Forelimb muscle (tissue), 1 donor: ENCODE results near the gene FSTL4. TPM values are rescaled to one million over a fixed set of nuclear protein-coding genes. Genes with fewer than 3 reads are reported as not detected.

ENCODE experiments used
- DNase-seq: peaks from one replicate; pipeline ENCODE4 v3.0.0-alpha.2; 2013; ENCODE audit warnings: low read depth
- polyA plus RNA-seq: library from polyadenylated mRNA; unstranded; fragments of 120-200 nt; gene quantifications from one replicate; pipeline ENCODE4 v1.2.1, GENCODE V29; 2013; ENCODE audit not compliant: insufficient read length

Gene FSTL4
- polyA plus RNA-seq, 1 donor: 3.6 TPM

DNA sequence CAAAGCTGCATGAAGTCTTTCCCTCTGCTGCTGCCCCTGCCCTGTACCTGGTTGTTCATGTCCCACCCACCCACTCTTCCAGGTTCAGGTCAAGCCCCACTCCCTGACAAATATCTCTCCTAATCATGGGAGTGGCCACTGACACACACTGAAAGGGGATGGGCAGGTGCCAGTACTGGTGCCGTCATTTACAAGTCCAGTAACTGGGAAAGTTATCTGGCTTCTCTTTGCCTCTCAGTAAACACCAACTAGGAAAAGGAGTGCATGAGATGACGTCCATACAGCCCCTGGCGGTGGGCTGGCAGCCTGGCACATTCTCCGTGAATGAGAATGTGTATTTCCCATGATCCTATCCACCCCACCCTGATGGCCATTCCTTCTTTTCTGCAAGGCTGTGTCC lies 225.2 kb downstream of the FSTL4 start:
- DNase-seq: no peak

DNA sequence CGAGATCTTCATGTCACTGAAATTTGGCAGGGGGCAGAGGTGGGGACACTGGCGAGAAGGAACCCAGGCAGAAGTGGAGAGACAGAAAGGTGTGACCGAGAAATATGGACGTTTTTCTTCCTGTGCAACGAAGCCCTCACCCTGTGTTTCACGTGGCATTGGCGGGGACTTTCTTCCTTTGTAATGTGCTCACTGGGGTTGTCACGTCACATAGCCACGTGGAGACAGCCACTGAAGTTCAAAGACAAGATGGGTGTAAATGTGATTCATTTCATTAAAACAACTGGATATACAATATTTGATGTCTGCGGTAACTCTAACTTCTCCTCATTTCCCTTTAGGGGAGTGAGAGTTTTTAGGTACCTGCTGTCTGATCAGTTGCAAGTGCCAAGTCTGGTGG lies 225.7 kb downstream of the FSTL4 start:
- DNase-seq: no peak

DNA sequence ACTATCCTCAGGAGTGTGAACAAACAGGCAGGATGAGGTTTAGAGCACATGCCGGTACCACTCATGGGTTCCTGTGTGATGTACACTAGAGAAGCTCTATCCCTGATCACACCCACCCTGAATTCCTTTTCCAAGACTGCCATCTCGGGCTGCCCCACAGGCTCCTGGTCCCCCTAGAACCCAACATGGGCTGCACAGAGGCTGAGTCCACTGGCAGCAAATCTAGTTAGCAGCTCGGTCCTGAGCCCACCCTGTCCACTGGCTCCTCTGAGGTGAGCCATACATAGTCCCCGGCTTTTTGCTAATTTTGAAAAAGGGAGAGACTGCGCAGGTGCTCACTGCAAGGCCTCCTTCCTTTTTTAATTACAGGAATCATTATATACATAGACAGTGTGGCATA lies 227.0 kb downstream of the FSTL4 start:
- no peak for DNase-seq

DNA sequence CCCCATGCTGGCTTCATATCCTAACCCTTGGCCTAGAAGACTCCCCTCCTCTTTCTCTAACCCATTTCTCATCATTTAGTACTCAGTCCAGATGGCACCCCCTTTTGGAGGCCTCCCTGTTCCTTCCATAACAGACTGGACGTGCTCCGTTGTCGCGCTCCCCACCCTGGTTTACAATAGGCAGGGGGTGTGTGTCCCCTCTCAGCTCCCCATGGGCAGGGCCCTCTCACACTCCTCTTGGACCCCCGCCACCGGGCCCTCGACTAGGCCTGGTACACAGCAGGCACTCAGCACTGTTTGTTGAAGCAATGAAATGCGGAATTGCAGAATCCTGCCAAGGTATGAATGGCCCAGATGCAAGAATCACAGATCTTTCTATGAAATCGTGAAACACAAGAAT lies 227.4 kb downstream of the FSTL4 start:
- no peak for DNase-seq

DNA sequence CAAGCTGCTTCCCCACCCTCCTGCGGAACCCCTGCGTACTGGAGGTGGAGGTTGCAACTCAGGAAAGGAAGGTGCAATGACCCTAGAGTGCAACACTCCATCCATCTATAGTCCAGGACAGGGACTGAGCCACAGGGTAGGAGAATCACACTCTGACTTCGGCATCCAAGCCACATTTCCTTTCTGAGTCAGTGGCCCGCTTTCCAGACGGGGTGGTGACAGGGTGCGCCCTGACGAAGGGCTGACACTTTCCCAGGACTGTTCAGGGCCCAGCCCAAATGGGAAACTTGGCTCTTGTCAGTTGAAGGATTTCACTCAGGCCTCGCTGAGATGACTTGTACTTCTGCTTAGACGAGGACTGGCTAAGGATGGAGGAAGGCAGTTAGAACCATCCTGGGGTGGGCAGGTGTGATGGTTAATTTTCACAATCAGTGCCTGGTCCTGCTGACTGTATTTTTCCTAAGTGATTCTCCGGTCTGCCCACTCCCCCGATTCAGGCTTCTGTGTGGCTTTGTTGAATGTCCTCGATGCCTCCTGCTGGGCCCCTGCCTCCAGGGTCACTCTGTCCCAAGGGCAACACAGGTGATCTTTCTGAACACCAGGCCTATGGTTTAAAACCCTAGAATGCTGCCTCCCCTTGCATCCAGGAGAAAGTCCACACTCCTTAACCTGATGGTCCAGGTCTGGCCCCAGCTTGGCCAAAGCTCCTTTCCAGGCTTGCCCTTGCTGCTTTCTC lies 228.1 kb downstream of the FSTL4 start:
- DNase-seq: no peak

DNA sequence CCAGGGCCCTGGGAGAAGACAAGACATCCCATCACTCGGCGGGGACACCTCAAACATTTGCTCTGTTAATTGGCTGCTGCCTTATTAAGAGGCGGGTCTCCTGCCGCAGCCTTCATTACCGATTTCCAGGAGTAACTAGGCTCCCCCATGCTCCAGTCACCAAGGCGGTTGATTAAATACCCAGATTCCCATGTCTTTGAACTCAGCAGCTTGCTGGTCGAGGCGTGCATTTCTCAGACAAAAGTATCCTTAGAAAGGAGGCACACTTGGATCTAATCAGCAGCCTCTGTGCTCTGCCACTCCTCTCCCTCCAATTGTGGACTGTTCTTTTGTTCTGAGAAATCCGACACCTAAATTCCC lies 228.8 kb downstream of the FSTL4 start:
- no peak for DNase-seq

DNA sequence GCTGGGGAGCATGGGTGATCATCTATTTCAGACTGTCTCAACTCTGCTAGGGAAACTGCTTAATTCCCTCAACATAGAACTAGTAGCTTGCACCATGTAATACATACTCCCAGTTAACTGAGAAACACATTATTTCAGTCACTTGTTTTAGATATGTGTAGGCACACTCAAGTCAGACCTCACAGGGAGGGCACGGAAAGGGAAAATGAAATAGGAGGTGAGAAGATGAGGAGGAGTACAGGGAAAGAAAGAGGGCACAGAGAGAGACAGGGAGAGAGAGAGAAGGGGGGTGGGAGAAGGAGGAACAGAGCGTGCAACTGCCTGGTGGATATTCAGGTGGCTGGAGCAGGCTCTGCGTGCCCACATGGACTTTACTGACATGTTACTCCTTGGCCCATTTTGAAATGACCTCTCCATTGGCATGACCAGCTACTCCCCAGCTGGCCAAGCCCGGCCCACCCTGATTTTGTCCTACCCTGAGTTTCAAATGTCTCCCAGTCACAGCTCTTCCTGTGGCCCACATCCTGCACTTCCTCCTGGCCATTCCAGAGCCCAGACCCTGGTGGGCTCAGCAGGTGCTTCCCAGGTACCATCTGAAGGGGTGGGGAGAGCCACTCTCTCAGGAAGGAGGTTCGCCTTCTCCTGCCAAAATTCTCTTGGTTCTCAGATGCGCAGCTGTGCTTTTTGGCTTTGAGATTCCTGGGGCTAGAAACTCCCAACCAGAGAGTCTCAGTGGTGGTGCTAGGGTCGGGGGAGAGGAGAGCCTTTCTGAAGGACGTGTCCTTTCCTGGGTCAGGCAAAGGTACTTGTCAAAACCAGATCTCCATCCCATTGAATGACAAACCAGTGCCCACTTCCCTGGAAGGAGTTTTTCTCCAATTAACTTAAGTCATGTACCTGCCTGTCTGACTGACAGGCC lies 229.4 kb downstream of the FSTL4 start:
- DNase-seq: no peak

DNA sequence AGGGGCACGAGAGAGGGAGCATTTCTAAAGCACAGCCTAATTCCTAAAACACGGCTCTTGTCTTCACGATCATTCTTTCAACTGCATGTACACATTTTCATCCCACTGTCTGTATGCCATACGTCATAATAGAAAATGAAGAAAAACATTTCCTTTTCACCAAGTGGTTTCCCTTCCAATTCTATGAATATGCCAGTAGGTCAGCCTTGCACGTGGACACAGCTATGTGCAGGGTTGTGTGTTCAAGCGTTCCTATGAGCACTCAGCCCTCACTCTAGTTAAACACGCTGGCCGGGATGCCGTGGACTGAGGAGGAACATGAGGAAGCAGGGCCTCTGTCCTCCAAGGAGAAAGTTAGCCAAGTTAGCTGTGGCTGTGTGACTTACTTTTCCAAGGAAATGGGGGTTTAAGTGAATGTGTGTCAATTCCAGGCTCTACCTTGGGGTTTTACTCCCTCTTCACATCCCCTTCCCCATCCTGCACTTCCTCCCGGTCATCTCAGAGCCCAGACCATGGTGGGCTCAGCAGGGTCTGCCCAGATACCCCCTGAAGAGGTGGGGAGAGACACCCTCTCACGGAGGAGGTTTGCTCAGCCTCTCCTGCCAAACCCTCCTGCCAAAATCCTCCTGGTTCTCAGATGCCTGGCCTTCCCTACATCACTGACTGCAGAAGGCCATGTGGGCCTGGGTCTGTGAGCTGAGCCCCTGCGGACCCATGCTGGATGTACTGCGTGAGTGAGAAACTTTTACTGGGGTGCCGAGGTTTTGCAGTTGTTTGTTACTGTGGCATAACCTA lies 230.6 kb downstream of the FSTL4 start:
- no peak for DNase-seq

DNA sequence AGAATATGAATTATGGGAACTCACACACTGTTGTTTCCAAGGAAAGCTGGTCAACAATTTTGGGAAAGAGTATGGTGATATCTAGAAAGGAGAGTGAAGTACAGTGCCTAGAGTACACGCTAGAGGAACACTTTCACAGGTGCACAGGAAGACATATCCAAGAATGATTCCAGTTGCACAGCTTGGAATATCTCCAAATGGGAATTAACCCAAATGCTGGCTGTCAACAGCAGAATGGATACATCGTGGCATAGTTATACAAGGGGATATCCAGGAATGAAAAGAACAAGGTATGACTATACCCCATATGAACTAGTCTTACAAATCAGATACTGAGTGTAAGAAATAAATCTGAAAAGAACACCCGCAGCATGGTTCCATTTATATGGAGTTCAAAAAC lies 231.3 kb downstream of the FSTL4 start:
- no peak for DNase-seq

DNA sequence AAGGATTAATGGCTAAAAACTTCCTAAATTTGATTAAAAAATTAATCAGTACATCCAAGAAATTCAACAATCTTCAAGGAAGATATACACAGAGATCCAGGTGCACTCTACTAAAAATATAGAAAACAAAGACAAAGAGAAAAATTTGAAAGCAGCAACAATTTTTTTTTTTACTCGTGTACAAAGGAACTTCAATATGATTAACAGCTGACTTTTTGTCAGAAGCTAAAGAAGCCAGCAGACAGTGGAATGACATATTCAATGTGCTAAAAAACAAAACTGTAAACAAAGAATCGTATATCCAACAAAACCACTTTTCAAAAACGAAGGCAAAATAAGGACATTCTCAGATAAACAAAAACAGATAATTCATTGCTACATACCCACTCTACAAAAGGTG lies 234.6 kb downstream of the FSTL4 start:
- DNase-seq: no peak

DNA sequence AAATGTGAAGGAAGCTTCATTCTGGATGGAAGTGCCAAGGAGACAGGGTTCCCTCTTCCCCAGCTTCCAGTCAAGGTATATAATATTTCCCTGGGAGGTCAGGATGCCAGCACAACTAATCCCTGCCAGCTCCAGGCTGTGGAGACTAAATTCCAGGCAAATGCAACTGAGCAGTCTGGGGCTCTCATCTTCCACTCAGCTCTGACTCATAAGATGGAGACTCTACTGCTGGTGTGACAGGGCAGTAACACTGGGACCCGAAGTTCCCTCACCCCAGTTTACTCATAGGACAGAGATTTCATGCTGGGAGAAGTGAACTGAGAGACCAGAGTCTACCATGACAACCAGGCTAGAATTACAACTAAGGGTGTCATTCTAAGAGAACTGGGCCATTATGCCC lies 235.4 kb downstream of the FSTL4 start:
- no peak for DNase-seq

DNA sequence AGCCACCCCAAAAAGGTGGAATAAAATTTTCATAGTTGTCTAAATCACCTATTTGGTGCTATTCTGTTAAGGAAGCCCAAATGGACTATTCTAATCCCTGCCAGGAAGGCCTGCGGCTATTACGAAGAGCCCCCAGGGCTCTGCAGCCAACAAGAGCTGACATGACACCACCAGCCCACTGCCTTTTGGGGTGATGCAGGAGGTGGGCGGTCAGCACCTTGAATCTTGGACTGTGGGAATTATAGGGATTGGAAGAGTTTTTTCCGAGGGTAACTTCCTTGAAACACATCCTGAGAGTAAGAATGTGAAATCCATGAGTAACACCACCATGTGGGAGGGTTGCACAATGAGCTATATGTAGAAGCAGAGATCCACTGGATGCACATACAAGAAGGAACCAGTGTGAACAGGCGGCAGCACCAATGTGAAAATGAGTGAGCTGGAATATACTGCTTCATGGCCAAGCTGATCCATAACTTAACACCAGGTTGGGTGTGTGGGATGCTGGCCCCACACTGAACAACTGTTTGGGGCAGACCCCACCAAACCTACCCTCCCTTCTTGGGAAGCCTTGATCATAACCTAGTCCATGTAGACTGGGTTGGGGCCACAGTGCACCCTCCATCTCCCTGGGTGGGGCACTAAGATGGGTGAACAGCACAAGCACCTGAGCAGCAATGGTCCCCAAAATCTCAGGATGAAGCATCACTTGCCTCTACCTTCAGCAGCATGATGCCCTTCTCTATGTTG lies 239.0 kb downstream of the FSTL4 start:
- DNase-seq: no peak

DNA sequence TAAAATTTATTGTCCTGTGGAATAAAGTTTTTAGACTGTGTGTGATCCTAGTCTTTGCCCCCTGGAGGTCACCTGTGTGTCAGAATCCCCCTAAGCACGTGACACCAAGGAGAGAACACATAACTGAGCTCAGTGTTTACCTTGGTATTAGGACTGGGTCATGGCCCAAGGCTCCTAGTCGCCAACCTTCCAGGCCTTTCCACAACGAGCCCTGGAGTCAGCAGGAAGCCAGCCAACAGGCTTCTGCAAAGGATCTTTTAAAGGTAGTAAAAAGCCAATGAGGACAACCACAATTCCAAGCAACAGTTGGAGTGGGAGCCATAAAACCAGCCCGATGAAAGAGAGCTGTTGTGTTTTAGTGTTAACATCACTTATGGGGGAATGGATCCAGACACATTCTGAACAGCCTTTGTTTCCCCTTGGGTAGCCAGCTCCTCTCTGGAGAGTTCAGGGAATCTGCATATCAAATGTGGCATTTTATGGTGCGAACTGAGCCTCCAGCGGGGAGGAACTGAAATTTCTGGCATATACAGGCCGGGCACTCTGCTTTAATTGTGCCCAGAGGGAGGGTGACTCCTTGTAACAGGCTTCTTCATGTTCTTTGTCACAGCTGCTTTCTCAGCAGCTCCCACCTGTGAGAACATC lies 239.9 kb downstream of the FSTL4 start:
- no peak for DNase-seq

DNA sequence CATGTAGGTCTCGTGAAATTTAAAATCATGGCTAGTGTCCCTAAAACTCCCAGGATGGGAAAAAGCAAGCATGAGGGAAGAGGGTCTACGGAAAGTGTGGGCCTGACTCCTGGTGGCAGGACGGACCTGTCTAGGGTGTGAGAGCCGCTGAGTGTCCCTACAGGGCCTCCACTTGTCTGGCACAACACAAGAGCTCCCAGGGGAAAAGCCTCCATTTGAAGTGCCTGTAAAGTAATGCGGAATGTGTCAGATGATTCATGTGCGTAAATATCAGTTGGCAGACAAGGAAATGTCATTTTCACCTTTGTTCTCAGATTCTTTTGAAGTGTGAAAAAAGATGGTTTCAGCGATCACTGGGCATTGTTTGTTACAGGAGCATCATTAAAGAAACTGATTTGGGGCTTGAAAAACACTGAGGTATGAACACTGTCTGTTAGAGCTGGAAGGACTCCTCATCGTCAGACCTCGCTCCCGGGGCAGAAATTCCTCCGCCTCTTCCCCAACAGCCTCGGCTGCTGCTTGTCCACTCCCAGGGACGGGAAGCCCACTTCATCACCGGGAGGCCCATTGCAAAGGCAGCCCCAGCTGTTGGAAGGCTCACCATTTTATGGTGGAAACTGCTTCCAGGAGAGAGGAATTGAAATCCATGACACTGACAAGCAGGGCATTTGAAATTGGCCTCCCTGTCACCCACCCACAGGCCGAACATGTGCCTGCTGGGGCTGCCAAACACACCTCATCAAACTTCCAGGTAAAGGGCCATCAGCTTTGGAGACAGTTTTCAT lies 240.8 kb downstream of the FSTL4 start:
- DNase-seq: no peak

DNA sequence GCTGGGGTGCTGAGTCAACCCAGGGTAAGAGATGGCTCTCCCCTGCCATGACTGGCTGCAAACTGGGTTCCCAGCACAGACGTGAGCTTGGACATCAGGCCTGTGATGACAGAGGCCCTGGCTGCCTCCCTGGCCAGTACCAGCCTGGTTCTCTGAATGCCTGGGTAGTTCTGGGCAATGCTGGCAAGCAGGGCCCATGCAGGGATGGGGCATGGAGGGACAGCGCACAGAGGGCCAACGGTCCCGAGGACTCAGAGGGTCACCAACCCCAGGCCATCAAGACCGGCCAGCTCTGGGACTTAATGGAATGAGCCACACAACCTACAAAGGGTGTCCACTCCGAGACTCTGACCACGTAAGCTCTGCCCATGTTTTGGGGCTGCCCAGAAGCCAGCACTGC lies 241.4 kb downstream of the FSTL4 start:
- DNase-seq: no peak

DNA sequence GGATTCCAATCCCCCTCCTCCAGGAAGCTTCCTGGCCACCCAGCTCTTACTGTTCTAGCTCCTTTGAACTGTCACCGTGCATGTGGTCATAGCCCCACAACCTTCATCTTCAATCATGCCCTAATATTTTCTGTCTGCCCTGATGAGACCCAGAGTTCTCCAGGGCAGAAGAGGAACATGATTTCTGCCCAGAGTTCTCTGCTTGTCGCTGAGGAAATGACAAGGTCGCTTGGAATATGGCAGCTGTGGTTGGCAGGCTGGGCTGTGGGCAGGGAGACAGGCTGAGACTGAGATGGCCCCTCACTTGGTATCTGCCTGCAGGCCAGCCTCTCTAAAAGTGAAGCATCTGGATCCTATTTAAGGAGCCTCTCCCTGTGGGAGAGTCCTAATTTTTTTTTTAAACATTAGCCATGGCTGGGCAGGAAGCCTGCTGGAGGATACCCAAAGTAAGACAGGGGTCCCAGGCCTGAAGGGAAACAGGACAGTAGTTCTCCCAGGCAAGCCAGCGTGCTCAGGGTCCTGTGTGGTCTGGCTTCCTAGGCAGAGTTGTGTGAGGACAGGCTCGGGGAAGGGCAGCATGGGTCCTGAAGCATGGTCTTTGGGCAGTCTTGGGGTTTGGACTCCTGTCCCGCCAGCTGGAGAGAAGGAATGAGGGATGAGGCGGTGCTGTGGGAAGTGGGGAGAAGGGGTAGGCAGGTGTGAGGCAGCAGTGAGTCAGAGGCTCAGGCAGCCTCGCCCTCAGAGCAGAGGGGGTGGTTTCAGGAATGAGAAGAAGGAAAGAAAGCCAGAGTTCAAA lies 242.1 kb downstream of the FSTL4 start:
- DNase-seq: no peak

DNA sequence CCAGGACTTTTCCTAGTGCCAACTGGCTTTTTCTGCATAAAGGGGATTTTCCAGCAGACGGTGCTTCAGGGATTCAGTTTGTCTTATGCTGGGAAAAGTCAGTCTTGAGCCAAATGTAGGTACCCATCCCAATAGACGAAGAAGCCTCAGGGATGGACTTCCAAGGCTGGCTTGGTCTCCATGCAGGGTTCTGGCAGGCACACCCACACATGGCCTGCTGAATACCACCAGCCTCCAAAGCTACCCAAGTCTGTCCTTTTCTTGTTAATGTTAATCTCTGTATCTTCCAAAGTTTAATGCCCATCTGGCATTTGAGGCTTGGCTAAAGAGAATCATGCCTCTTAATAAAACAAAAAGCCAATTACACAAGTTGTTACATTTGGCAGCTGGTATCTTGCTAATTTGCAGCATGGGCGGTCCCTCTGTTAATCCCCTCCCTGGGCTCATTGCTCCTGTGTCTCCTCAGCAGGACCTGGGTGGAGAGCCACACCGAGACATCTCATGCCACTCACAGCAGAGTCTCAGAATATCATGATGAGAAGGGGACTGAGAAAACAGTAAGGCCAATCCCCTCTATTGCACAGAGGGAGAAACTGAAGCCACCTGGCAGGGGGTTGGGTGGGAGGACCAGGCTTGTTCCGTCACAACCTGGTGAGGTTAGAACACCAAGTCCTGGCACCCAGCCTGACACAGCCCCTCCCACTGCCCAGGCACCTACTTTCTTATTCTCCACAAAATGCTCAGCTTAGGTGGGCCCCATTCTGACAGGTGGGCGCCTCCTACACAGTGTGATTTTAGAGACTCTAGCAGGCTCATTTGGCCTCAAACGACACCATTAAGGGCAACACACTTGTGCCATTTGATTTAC lies 243.2 kb downstream of the FSTL4 start:
- DNase-seq: no peak

DNA sequence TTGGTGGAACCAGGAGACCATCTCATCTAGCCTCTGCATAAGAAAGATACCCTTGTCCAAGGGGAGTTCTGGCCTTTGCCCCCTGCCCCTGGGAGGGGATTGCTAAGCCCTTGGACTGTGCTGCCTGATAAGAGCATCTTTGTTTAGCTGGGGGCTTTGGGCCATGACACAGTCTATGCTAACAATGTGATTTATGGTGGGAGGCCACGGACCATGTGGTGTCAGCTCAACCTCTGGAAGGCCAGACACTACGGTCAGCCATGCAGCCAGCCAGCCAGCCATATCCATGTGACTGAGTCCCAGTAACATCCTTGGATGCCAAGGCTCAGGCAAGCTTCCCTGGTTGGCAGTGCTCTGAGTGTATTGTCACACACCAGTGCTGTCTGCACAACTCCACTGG lies 244.4 kb downstream of the FSTL4 start:
- DNase-seq: no peak
